Activated naive CD4-positive, alpha-beta T cell (primary cell): ENCODE results near the gene KCNH2.
"Not testable (repeated sequence)": the region's sequence is repeated elsewhere in the genome, so short reads cannot be mapped to it uniquely, and the experiment has no call there.

Experiments used
- DNase-seq, 4 experiments: peaks; one replicate each; lab custom pipeline; 2025; lab: John Stamatoyannopoulos, UW

The KCNH2 gene

GRCh38 chr7:150934045-150934766, 43.9 kb downstream of the KCNH2 start:
- DNase-seq = no peak

- no peak for DNase-seq
Observed at GRCh38 chr7:150931199-150931869, 46.8 kb downstream of the KCNH2 start.

GRCh38 chr7:150928541-150928940, 49.6 kb downstream of the KCNH2 start:
- no peak for DNase-seq

GRCh38 chr7:150927956-150928344, 50.2 kb downstream of the KCNH2 start:
- DNase-seq = no peak

DNA sequence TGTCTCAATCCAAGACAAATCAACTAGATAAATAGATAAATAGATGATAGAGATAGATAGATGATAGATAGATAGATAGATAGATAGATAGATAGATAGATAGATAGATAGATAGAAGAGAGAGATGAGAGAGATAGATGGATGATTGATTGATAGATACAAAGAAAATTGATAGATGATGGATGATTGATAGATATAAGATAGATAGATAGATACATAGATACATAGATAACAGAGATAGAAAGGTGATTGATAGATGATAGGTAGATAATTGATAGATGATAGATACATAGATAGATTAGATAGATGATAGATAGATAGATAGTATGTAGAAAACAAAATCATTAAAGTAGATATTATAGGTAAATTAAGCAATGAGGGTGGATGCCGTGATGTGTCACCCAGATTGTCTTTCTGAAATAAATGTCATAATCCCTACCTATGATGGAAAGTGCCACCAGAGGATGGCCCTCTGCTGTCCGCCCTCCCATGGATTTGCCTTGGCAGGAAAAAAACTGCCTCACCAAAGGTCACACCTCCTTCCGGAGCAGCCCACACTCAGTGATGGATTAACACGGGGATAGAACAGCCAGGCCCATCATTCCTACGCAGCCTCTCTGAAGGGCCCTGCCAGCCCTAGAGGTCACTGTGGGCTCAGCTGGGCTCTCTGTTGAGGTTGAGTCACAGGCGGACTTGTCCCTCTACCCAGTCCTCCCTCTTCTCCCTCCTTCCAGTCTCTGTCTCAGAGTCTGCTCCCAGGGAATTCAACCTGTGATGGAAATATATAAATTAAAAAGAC, 50.8 kb downstream of the KCNH2 start:
- no peak for DNase-seq

DNA sequence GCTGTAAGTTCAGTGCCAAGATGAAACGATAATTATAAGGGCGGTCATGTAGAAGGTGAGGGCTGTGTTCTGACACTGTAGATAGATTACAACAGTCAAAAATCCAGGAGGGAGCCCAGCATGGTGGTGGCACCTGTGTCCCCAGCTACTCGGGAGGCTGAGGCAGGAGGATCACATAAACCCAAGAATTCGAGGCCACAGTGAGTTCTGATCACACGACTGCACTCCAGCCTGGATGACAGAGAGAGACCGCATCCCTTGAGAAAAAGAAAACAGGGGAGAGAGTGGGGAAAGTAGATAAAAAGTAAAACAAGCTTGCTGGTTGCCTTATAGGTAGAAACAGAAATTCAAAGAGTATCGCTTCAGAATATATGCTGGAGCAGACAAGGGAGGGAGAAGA, 52.1 kb downstream of the KCNH2 start:
- DNase-seq = no peak

- DNase-seq = no peak
Observed at GRCh38 chr7:150924369-150924781, 53.7 kb downstream of the KCNH2 start.

- DNase-seq = no peak
Observed at GRCh38 chr7:150923802-150924201, 54.3 kb downstream of the KCNH2 start.

GRCh38 chr7:150923196-150923595, 54.9 kb downstream of the KCNH2 start:
- DNase-seq = no peak

DNA sequence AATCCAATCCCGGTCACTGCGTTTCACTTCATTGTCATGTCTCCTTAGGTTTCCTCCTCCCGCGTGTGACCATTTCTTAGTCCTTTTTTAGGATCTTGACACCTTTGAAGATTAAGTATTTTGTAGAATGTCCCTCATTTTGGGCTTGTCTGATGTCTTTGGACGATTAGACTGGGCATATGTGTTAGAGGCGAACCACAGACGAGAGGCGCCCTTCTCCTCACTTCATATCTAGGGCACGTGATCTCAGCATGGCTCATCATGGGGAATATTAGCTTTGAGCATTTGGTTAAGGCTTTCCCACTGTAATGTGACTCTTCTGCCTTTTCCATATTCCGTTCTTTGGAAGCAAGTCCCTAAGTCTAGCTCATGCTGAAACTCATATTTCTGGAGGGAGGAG, 59.0 kb downstream of the KCNH2 start:
- DNase-seq = no peak

GRCh38 chr7:150918378-150918777, 59.7 kb downstream of the KCNH2 start:
- DNase-seq = no peak

DNA sequence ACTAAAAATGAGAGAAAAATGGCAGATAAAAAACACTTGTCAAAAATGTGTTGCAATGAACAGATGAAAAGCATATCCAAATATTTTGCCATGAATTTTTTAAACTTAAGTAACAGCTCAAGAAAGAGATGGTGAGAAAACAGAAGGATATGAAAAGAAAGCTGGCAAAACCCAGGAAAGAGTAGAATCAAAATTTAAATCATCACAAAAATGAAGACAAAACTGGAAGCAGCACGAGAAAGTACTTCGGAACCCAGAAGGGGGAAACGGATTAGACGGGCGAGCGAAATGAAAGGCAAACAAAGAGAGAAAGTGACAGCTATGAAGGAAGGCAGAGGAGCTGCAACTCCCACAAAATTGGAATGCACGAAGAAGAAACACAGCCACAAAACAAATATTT, 60.2 kb downstream of the KCNH2 start:
- DNase-seq = no peak

DNA sequence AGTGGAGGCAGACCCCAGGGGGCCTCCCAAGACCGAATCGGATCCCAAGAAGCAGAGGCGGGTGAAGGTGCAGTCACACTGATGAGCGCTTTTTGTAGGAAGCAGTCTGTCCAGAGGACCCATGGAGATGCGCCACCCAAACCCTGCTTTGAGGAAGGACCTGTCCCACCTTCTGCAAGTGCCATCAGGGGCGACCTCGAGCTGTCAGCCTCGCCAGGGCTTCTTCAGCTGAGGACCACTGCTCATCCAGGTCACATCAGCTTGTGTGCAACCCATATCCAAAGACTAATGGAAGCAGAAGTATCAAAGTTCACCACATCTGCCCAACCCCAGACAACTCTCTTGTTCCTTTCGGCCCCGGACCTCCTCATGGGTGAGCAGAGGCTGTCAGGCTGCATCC, 61.5 kb downstream of the KCNH2 start:
- DNase-seq = no peak

DNA sequence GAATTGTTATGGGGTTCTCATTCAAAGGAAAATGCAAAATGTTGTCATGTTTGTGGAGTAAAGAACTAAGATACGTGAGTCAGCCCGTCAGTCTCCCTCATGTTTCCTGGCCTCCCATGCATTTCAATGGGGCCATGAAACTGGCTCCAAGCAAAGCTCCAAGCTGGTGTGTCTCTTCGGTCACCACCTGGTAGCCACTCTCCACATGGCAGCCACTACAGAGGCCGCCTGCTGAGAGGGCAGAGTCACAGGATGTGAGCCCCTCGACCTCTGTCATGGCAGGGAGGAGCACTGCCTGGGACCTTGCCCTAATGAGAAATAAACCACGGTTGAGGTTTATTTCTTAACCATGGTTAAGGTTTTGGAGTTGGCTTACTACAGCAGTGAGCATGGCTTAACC, 63.2 kb downstream of the KCNH2 start:
- no peak for DNase-seq

DNA sequence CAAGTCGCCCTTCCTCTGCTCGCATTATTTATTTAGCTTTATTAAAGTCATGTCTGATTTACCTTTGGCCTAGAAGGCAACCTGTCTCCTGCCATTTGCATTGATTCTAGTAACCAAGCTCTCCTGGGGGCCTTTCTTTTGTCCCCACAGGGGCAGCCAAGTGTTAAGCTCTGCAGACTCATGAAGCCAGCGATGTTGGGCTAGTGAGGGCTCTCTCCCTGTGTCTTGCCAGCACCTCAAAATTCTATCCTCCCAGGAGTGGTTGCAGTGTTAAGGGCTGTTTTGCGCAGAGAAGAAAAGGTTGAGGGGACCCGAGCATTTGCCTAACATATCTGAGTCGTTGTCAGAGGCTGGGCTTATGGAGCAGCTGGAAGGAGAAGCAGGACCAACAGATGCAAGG, 63.9 kb downstream of the KCNH2 start:
- DNase-seq = no peak

- no peak for DNase-seq
Observed at GRCh38 chr7:150912427-150912826, 65.7 kb downstream of the KCNH2 start.

- DNase-seq = no peak
Observed at GRCh38 chr7:150911590-150912267, 66.4 kb downstream of the KCNH2 start.

DNA sequence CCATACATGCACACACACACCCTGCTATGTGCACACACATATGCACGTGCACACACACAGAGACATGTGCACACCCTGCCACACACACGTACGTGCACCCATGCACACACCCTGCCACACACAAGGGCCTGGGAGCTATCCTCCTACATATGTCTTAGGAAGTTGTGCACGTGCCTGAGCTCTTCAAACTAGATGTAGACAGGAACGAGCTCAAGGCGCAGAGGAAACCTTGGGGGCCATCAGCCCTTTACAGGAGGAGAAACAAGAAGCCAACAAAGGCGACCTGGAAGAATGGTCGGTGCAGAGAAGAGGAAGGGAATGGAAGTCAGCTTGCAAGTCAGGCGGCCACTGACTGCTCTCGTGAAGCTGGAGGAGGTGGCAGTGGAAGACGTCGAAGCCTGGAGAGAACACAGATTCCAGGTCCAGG, 67.1 kb downstream of the KCNH2 start:
- DNase-seq = no peak

DNA sequence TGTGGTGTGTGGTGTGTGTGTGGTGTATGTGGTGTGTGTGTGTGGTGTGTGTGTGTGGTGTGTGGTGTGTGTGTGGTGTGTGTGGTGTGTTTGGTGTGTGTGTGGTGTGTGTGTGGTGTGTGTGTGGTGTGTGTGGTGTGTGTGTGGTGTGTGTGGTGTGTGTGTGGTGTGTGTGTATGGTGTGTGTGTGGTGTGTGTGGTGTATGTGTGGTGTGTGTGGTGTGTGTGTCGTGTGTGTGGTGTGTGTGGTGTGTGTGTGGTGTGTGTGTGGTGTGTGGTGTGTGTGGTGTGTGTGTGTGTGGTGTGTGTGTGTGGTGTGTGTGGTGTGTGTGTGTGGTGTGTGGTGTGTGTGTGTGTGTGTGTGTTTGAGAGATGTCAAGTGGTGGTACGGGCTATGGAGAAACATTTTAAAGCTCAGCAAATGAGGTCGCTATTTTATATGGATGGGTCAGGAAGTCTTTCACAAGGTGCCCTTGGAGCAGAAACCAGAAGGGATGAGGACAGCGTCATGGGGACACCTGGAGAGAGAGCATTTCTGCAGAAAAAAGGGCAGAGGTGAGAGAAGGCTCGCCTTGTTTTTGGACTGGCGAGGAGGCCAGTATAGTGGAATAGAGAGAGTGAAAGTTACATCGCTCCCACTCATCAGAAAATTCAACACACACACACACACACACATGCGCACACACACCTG, 67.7 kb downstream of the KCNH2 start:
- not testable (repeated sequence) for DNase-seq

GRCh38 chr7:150909200-150909995, 68.7 kb downstream of the KCNH2 start:
- DNase-seq = peak in 2 of 4 experiments; percentile 2 to 23

GRCh38 chr7:150908173-150908572, 69.9 kb downstream of the KCNH2 start:
- no peak for DNase-seq
